KOPT-K1 (cell line): ENCODE measurements around the gene RAB3D.

Experiments
- H3K27ac ChIP-seq: fragments of 200-600 bp; sonication (generic); 2 replicates; pipeline ENCODE4 v1.5.1; 2016; ENCODE audit warnings: antibody characterized with exemption, mild to moderate bottlenecking, low read depth, low read length; ENCODE audit not compliant: poor library complexity, severe bottlenecking
- H3K36me3 ChIP-seq: fragments of 200-600 bp; sonication (generic); 2 replicates; pipeline ENCODE4 v1.5.1; 2017; ENCODE audit warnings: antibody characterized with exemption, mild to moderate bottlenecking, low read length, moderate library complexity; ENCODE audit not compliant: insufficient read depth
- H3K9me3 ChIP-seq: fragments of 200-600 bp; sonication (generic); 2 replicates; pipeline ENCODE4 v1.5.1; 2017; ENCODE audit warnings: antibody characterized with exemption, low read length, mild to moderate bottlenecking; ENCODE audit not compliant: insufficient read depth, poor library complexity, severe bottlenecking

The RAB3D gene

GRCh38 chr19:11374433-11375142 lies 35.1 kb upstream of the RAB3D start, which contains the start of gene SWSAP1:
Gene SWSAP1, plus strand, starts transcription at chr19:11374666. Its CDS starts 15 bp downstream, at chr19:11374681.
- Histone ChIP-seq H3K9me3 (no peaks in the 10 kb centered on the region), H3K36me3 (no peaks in the 10 kb centered on the region), H3K27ac (peak within 1 kb of the TSS; percentile 78)

GRCh38 chr19:11373885-11374432 lies 34.5 kb upstream of the RAB3D start:
- Histone ChIP-seq H3K9me3 (no peaks in the 10 kb centered on the region), H3K36me3 (no peaks in the 10 kb centered on the region), H3K27ac (peak overlapping the region; percentile 78)

- Histone ChIP-seq H3K9me3 (no peaks in the 10 kb centered on the region), H3K36me3 (no peaks in the 10 kb centered on the region), H3K27ac (no peak overlapping the region)
Observed at GRCh38 chr19:11373166-11373884, 33.9 kb upstream of the RAB3D start.

- Histone ChIP-seq H3K9me3 (no peaks in the 10 kb centered on the region), H3K36me3 (no peaks in the 10 kb centered on the region), H3K27ac (no peak overlapping the region)
Observed at GRCh38 chr19:11370744-11371143, 31.3 kb upstream of the RAB3D start.

- Histone ChIP-seq H3K9me3 (no peaks in the 10 kb centered on the region), H3K36me3 (no peaks in the 10 kb centered on the region), H3K27ac (no peak overlapping the region)
Observed at GRCh38 chr19:11367528-11367927, 28.1 kb upstream of the RAB3D start.

GRCh38 chr19:11365557-11366117 lies 26.2 kb upstream of the RAB3D start:
- no peaks in the 10 kb centered on the region for H3K36me3 ChIP-seq

GRCh38 chr19:11364935-11365334 lies 25.5 kb upstream of the RAB3D start:
- H3K9me3 ChIP-seq = no peaks in the 10 kb centered on the region
- H3K27ac ChIP-seq = no peak overlapping the region
- no peaks in the 10 kb centered on the region for H3K36me3 ChIP-seq

More at GRCh38 chr19:11365557-11366117, 26.2 kb upstream of the RAB3D start:
- no peak overlapping the region for H3K27ac ChIP-seq
- H3K9me3 ChIP-seq = no peaks in the 10 kb centered on the region

GRCh38 chr19:11364296-11364904 lies 24.9 kb upstream of the RAB3D start:
- H3K9me3 ChIP-seq = no peaks in the 10 kb centered on the region
- H3K27ac ChIP-seq = no peak overlapping the region
- no peaks in the 10 kb centered on the region for H3K36me3 ChIP-seq

GRCh38 chr19:11363881-11364280 lies 24.4 kb upstream of the RAB3D start:
- Histone ChIP-seq H3K9me3 (no peaks in the 10 kb centered on the region), H3K27ac (no peak overlapping the region), H3K36me3 (no peaks in the 10 kb centered on the region)

GRCh38 chr19:11361771-11362731 lies 22.6 kb upstream of the RAB3D start:
- Histone ChIP-seq H3K9me3 (no peaks in the 10 kb centered on the region), H3K36me3 (no peaks in the 10 kb centered on the region), H3K27ac (no peak overlapping the region)

GRCh38 chr19:11361037-11361770 lies 21.7 kb upstream of the RAB3D start:
- Histone ChIP-seq H3K36me3 (no peaks in the 10 kb centered on the region), H3K9me3 (no peaks in the 10 kb centered on the region), H3K27ac (no peak overlapping the region)

- Histone ChIP-seq H3K36me3 (no peaks in the 10 kb centered on the region), H3K9me3 (no peaks in the 10 kb centered on the region), H3K27ac (no peak overlapping the region)
Observed at GRCh38 chr19:11359421-11359820, 20.0 kb upstream of the RAB3D start.

GRCh38 chr19:11356676-11357550 lies 17.5 kb upstream of the RAB3D start:
- H3K9me3 ChIP-seq = no peaks in the 10 kb centered on the region
- H3K36me3 ChIP-seq = no peaks in the 10 kb centered on the region
- H3K27ac ChIP-seq = no peak overlapping the region
